HG03460 (cell line): Measurements from ENCODE around the gene ZFP90.

Experiments used
- ATAC-seq: cut with Tn5 transposase; IDR thresholded peaks from one replicate; pipeline ENCODE4 v1.9.1; 2021; ENCODE audit not compliant: unreplicated experiment

ZFP90 gene

DNA sequence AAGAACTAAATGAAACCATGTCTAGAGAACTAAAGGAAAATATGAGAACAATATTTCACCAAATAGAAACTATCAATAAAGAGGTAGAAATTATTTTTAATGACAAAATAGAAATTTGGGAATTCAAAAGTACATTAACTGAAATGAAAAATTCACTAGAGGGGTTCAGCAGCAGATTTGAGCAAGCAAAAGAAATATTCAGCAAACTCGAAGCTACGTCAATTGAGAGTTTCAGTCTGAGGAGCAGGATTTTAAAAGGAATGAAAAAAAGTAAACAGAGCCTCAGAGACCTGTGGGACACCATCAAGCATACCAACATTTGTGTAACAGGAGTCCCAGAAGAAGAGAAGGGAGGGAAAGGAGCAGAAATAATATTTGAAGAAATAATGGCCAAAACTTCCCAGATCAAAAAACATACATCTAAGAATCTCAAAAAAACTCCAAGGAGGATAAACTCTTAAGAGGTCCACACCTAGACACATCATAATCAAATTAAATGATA lies 38.3 kb downstream of the ZFP90 start:
- ATAC-seq: no peak

DNA sequence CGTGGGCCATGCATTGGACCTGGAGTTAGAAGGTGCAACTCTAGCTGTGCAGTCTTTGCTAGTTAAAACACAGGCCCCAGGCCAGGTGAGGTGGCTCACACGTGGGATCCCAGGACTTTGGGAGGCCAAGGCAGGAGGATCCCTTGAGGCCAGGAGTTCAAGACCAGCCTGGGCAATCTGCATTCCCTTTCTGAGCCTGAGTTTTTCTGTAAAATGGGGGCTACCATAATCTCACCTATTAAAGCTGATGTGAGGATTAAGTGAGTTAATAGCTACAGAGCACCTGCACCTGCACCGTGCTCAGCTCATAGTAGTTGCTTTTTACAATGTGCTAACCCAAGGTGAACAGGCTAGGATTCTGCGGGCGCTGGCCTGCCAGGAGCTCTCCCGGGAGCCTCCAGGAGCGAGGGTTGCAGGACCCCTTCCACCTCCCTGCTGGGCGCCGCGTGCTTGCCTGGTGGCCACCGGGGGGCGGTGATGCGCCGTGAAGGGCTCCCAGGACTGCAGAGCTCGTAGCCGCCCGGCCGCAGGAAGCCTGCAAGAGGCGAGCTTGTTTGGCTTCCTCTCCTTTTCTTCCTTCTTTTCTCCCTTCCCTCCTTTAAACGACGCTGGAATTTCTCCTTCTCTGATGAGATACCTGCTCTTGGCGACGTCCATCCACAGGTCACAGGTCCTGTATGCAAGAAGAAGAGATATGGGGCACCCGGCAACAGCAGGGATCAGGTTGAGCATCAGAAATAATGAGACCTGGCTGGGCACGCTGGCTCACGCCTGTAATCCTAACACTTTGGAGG lies 51.3 kb downstream of the ZFP90 start:
- ATAC-seq: no peak

DNA sequence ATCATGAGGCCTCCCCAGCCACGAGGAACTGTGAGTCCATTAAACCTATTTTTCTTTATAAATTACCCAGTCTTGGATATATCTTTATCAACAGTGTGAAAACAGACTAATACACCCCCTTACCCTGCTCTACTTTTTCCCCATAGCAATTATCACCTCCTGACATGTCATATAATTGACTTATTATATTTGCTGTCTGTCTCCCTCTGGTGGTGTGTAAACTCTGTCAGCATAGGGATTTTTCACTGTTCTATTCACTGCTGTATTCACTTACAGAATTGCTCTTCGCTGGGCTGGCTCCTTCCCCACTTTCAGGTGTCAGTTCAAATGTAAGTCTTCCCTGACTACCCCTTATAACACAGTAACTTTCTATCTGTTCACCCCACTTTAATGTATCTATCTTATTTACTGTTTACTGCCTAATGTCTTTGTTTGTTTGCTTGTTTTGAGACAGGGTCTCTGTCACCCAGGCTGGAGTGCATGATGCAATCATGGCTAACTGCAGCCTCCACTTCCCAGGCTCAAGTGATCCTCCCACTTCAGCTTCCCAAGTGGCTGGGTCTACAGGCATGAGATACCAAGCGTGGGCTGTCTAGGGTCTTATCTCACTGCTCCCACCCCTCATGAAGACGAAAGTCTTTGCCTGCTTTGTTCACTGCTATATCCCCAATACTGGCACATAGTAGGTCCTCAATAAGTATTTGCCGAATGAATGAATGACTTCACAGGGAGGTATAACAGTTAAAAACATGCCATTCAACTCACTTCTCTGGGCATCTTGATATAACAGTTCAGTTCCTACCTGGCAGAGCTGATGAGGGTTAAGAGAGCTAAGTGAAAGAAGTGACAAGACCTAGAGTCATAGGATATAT lies 53.6 kb downstream of the ZFP90 start:
- no peak for ATAC-seq

DNA sequence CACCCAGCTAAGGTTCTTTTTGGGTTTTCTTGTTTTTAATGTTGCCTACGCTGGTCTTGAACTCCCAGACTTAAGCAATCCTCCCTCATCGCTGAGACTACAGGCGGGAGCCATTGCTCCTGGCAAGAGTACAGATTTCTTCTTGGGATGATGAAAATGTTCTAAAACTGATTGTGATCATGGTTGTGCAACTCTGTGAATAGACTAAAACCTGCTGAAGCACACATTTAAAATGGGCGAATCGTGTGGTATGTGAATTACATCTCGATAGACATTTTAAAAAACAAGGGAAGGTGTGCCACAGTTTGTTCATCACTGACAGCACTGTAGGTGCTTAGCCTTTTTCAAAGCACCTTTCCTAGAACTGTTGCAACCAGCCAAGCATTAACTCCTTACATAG lies 57.2 kb downstream of the ZFP90 start:
- no peak for ATAC-seq

DNA sequence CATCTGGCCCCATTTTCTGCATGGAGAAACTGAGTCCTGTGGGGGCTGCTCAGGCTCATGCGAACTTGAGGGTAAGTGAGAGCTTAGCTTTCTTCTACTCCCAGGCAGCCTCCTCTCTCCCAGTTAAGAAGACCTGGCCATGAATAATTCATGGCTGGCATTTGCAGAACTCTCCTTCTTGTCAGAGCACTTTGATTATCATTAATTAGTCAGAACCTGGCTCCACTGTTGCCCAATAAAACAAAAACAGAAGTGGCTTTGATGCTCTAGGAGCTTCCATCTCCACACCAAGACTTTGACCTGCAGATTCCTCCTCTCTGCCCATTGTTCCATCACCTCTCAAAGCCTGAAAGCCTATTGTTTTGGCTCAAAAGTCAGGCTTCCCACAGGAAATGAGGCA lies 60.5 kb downstream of the ZFP90 start:
- ATAC-seq: no peak

DNA sequence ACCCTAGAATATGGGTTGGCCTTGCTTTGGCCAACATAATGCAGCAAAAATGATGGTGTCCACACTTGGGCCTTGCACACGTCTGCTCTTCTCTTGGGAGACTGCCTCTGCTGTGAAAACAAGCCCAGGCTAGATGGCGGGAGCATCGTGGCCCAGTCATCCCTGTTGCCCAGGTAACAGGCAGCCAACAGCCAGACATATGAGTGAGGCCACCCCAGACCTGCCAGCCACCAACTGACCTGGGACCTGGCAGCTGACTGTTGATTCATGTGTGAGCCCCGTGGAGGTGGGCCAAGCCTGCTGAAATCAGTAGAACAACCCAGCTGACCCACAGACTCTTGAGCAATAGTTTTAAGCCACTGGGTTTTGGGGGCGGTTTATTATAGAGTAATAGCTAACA lies 66.7 kb downstream of the ZFP90 start:
- no peak for ATAC-seq

DNA sequence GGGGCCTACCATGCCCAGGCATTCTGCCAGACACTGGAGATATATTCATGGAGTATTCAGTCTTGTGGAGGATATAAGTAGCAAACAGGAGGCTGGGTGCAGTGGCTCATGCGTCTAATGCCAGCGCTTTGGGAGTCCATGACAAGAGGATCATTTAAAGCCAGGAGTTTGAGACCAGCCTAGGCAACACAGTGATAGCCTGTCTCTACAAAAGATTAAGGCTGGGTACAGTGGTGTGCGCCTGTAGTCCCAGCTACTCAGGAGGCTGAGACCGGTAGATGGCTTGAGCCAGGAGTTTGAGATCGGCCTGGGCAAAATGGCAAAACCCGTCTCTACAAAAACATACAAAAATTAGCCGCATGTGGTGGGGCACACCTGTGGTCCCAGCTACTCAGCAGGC lies 68.4 kb downstream of the ZFP90 start:
- no peak for ATAC-seq

DNA sequence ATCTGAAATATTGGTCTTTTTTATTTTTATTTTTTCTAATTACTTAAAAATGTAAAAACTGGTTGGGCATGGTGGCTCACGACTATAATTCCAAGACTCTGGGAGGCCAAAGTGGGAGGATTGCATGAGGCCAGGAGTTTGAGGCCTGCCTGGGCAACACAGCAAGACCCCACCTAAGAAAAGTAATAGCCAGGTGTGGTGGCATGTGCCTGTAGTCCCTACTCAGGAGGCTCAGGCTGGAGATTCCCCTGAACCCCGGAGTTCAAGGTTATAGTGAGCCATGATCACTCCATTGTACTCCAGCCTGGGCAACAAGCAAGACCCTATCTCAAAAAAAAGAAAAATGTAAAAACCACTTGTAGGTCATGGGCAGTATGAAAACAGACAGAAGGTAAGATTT lies 69.2 kb downstream of the ZFP90 start:
- ATAC-seq: no peak

DNA sequence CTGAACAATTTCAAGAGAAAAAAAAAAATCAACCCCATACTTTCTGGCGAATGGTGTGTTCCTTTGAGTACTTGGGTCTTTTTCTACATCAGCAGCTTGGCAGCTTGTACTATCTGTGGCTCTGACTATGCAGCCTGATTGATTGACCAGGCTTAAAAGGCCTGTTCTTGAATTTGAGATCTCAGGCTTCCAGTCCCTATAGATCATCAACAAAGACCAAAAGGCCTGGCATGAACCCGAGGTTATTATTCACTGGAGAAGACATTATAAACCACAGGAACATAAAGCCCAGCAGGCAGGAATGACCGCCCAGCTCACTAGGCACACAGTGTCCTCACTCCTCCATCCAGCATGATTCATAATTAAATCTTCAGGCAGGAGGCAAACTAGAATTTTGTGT lies 73.9 kb downstream of the ZFP90 start:
- no peak for ATAC-seq

DNA sequence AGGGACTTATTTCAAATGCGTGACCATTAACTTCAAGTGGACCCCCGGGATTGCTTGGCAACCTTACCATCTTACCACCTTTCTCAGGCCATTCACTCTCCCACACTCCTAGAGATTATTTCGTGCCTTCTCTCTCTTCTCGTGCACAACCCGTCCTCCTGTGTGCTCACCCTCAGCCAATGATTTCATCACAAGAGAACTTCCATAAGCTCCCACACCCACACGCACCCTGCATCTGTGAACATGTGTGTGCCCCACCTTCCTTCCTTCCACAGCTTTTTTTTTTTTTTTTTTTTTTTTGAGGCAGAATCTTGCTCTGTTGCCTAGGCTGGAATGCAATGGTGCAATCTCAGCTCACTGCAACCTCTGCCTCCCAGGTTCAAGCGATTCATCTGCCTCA lies 78.6 kb downstream of the ZFP90 start:
- no peak for ATAC-seq
